GM18907 (cell line): ENCODE measurements around the gene IL23R.

Source experiments
- ATAC-seq: cut with Tn5 transposase; IDR thresholded peaks from one replicate; pipeline ENCODE4 v1.9.1; 2021; ENCODE audit warnings: mild to moderate bottlenecking, moderate library complexity; ENCODE audit not compliant: unreplicated experiment

The IL23R gene

DNA sequence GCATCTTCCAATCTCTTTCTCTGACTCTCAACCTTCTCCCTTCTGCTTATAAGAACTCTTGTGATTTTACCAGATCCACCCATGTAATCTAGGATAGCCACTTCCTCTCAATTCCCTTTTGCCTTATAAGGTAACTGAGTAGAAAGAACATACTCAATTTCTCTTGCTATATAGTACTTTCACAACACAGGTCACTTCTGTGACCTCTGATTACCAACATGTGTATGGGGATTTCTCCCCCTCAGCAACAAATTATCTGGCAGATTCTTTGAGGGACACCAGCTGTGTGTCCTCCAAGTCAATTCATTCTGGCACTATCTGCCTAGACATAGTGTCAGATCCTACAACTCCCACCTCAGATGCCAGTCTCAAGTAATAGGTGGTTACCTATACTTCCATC is 62.5 kb downstream of the IL23R start:
- ATAC-seq: peak; percentile 59

DNA sequence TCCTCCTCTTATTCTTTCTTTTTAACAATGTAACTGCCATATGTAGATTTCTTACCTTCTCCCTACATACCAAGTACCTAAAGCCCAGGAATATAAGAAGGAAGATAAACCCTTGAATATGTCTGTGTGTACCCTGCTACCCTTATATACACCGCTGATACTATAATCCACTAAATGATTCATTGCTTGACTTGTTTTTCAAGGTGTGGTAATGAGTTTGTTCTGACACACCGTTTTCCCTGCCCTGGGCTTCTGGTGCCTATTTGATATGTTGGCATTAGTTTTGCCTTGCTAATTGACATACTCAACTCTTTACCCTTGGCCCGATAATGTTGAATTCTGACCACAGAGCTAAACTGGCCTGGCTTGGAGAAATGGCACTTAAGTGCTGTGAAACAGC is 64.3 kb downstream of the IL23R start:
- ATAC-seq: no peak

GRCh38 chr1:67236277-67236676 is 70.0 kb downstream of the IL23R start:
- no peak for ATAC-seq

DNA sequence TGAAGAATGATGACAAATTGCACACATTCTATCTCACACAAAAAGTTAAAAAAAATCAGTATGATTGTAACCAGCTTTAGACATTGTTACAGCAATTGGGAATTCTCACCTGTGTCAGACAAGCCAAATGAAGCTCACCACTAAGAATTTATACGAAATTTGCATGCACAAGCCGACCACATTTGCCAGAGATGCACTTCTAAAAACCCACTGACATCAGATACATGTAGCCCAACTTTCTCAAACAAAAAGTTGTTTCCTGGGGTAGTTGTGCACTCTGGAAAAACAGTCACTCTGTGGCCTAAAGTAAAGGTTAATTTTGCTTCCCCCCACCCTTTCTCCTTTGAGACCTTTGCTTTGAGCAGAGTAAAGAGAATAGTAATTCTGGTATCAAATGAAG is 73.5 kb downstream of the IL23R start:
- no peak for ATAC-seq

DNA sequence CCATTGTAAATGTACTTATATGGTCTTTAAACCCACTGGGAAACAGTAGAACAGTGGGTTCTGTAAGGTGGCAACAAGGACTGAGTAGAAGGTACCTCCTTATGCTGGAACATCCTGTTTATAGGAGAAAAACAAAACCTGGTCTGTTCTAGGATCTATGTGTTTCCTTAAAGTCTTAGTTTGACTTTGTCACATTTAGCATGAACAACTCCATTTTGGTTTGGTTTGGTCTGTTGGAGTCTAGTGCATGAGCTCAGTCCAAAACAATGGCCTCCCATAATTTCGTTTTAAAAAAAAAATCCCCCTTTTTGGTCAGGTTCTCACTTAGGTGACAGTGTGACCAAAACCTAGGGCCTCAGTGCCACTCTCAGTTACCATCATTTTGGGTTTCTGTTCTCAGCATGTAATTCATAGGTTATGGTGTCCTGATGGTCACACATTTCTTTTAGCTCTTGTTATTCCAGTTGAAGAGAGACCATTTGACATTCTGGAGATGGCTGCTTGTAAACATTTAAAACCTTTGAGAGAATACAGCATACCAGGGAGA is 75.0 kb downstream of the IL23R start:
- ATAC-seq: no peak

DNA sequence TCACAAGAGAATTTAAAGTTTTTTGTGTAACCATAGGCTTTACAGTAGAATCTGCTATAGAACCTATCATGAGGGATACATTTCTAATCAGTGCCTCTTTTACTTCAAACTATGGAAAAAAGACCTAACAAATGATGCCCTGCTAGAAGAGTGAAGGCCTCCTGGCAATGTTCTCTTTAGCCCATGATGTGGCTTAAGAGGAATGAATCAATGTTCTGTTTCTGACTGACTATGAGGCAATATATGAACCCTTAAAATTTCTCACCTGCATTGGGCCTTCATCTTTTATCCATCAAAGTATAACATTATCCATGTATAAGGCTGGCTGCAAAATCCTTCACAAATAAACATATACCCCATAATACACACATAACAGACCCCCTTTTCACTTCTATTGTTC is 75.8 kb downstream of the IL23R start:
- ATAC-seq: no peak

GRCh38 chr1:67250051-67250653 is 83.9 kb downstream of the IL23R start:
- no peak for ATAC-seq

- no peak for ATAC-seq
Measured at GRCh38 chr1:67256291-67257172, 90.3 kb downstream of the IL23R start.

- no peak for ATAC-seq
Measured at GRCh38 chr1:67257173-67257535, 90.9 kb downstream of the IL23R start.

DNA sequence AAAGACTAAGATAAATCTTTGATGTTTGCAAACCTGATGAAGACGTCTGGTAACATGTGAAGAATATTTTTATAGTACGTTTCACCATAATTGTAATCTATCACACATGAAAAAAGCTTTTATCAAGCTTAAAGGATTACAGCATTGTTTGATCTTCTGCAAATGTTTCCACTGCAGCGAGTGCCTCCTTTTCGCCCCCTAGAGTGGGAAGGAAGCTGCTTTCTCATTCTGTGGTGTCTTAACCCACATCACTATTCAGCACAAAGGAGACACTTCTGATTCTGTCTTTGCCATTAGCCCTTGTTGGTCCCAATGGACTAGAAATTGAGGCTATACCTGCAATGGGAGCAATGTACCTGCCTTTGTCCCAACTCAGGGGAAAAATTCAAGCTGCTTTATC is 95.4 kb downstream of the IL23R start:
- no peak for ATAC-seq

GRCh38 chr1:67262735-67263134 is 96.5 kb downstream of the IL23R start:
- ATAC-seq: no peak

GRCh38 chr1:67264152-67264551 is 97.9 kb downstream of the IL23R start:
- ATAC-seq: no peak

GRCh38 chr1:67264899-67265298 is 98.6 kb downstream of the IL23R start:
- peak; percentile 67 for ATAC-seq

GRCh38 chr1:67269061-67269460 is 102.8 kb downstream of the IL23R start:
- ATAC-seq: no peak

DNA sequence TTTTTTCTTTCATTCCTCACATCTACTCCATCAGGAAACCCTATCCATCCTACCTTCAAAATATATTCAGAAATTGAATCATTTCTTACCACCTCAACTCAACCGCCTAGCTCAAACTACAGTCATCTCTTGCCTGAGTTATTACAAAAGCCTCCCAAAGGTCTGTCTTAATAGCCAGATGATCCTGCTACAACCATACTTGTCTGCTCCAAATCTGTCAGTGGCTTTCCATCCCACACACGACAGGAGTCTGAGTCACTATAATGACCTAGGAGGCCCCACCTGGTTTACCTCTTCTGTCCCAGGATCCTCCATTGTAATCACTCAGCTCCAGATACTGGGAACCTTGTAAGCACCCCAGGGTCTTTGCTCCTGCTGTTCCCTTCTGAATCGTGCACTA is 104.3 kb downstream of the IL23R start:
- no peak for ATAC-seq

DNA sequence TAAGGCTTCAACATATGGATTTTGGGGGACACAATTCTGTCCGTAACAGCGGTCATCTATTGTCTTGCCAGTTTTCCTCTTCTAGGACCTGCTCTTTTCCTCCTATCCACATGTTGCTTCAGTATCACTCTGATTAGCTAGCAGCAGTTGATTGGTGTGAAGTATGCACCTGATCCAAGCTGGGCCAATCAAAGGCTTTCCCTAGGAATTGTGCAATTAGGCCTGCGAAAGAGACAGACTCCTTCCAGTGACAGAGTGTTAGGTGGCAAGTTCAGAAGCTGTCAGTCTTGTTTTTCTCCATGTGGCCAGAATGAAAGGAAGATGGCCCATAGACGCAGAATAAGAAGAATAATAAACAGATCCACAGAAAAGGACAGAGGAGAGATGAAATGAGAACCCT is 107.3 kb downstream of the IL23R start:
- ATAC-seq: no peak

DNA sequence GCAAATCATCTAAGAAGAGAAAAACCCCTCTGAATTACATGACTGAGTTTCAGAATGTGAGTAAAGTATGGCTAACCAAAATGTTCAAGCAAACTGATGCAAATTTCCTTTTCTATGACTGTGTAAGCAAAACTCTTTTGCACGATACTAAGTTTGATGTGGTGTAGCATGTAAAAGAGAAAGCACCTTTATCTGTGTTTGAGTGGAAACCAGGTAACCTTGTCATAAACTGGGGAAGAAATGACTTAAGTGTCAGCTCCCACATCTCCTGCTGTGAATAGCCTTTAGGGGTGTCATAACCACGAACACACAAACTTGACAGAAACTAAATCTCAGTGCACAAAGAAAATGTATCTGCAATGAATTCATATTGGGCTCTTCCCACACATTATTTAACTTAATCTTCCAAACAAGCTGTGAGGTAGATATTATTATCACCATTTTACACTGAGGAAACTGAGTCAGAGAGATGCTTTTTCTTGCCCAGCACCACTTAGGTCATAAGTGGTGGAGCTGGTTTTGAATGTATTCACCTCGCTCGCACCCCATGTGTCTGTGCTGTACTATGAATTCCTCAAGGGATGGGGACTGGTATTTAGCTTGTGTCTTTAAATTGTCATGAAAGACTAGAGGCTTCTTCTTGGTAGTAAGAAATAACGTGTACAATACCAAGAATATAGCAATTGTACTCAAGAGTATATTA is 108.5 kb downstream of the IL23R start:
- ATAC-seq: no peak

GRCh38 chr1:67280696-67281095 is 114.4 kb downstream of the IL23R start:
- no peak for ATAC-seq

DNA sequence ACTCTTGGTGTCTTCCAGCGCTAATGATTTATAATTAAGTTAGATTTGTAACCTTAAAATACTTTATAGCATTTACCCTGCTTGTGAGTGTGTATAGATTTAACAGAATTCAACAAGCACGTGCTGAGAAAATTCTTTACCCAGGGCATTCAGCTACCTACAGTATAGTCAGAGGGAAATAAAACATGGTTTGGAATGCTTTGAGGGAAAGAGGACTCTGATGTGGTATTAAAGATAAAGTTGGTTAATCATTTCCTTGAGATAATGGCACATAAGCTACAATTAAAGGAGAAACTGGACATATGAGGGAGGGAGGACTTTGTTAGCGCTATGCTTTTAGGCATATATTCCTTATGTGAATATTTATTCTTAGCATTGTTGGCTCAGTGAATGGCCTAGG is 115.0 kb downstream of the IL23R start:
- ATAC-seq: no peak

GRCh38 chr1:67285780-67286488 is 119.7 kb downstream of the IL23R start:
- peak; percentile 95 for ATAC-seq

DNA sequence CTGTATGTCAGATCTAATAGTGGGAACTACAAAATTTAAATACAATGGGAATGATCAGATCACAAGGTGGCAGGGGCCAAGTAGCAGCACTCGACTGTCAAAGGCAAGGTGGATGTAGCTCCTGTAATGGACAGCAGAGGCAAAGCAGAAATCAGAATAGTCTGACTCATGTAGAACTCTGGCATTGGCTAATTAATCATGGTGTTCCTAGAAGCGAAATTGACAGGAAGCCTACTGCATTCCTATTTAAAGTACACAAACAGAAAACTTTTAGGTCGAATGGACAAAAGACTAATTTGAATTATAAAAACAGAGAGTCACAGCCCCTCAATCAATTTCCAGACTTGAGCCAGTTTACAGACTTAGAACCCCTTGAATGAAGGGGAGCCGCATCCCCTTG is 124.0 kb downstream of the IL23R start:
- no peak for ATAC-seq
